Activated CD8-positive, alpha-beta memory T cell treated with anti-CD3 and anti-CD28 coated beads for 4 hours (primary cell): ENCODE data around the gene THADA.
A peak's percentile ranks its signal among the peaks of the same experiment; 100 is the strongest.

Experiments used
- DNase-seq, 2 donors: peaks; one replicate each; pipeline ENCODE4 v3.0.0-alpha.2; 2020; ENCODE audit warnings: low read depth in 2 of 2

Gene THADA

GRCh38 chr2:43441195-43441594 lies 154.6 kb downstream of the THADA start:
- no peak for DNase-seq

- no peak for DNase-seq
These were observed 156.8 kb downstream of the THADA start for GRCh38 chr2:43438858-43439655.

- no peak for DNase-seq
These were observed 157.5 kb downstream of the THADA start for GRCh38 chr2:43438342-43438741.

GRCh38 chr2:43437363-43437762 lies 158.5 kb downstream of the THADA start:
- DNase-seq: no peak

GRCh38 chr2:43436431-43436830 lies 159.4 kb downstream of the THADA start:
- no peak for DNase-seq

- no peak for DNase-seq
These were observed 160.1 kb downstream of the THADA start for GRCh38 chr2:43435746-43436145.

GRCh38 chr2:43430489-43430888 lies 165.3 kb downstream of the THADA start:
- no peak for DNase-seq

- DNase-seq: no peak
These were observed 166.5 kb downstream of the THADA start for GRCh38 chr2:43429369-43429768.

GRCh38 chr2:43427032-43427424 lies 168.8 kb downstream of the THADA start:
- no peak for DNase-seq

GRCh38 chr2:43426305-43427031 lies 169.4 kb downstream of the THADA start:
- peak; percentile 20 to 59 for DNase-seq

GRCh38 chr2:43425659-43426058 lies 170.2 kb downstream of the THADA start:
- no peak for DNase-seq

- no peak for DNase-seq
These were observed 171.3 kb downstream of the THADA start for GRCh38 chr2:43424262-43425207.

GRCh38 chr2:43423941-43424261 lies 171.9 kb downstream of the THADA start:
- DNase-seq: no peak

- DNase-seq: no peak
These were observed 174.6 kb downstream of the THADA start for GRCh38 chr2:43421194-43421593.

- no peak for DNase-seq
These were observed 175.4 kb downstream of the THADA start for GRCh38 chr2:43420389-43420801.

- DNase-seq: no peak
These were observed 176.0 kb downstream of the THADA start for GRCh38 chr2:43419876-43420275.

GRCh38 chr2:43419243-43419642 lies 176.6 kb downstream of the THADA start:
- no peak for DNase-seq

GRCh38 chr2:43418680-43419079 lies 177.2 kb downstream of the THADA start:
- DNase-seq: no peak

- no peak for DNase-seq
These were observed 178.5 kb downstream of the THADA start for GRCh38 chr2:43417300-43417699.

- DNase-seq: no peak
These were observed 180.2 kb downstream of the THADA start for GRCh38 chr2:43415592-43415991.

- DNase-seq: no peak
These were observed 181.2 kb downstream of the THADA start for GRCh38 chr2:43414586-43415135.

- no peak for DNase-seq
These were observed 181.8 kb downstream of the THADA start for GRCh38 chr2:43414033-43414432.
